ENCODE results near the gene POLRMT.

GRCh38 chr19:601310-601709 lies 32.0 kb downstream of the POLRMT start:
- no peak for TF ChIP-seq CTCF (IDR thresholded peaks at IDR 0.05)
- TF ChIP-seq POLR2AphosphoS5 (IDR thresholded peaks at IDR 0.05) = no peak
- TF ChIP-seq POLR2A (IDR thresholded peaks at IDR 0.05) = no peak

Data from breast epithelium (tissue), 3 donors.